ENCODE data around the gene STX16. TPM values are rescaled to one million over a fixed set of nuclear protein-coding genes. Genes with fewer than 3 reads are reported as not detected.

Gene STX16
- total and polyA plus RNA-seq, 2 of the 13 experiments (the other 11 are each of a cell fraction or from before 2014, with no cell fraction given), result 28.0 to 72.7 TPM

- TF ChIP-seq ZNF44 (CRISPR knock-in tag; IDR thresholded peaks at IDR 0.05), result no peak
- no peak for TF ChIP-seq AFF4 (CRISPR knock-in tag; IDR thresholded peaks at IDR 0.05)
- TF ChIP-seq ZFP1 (CRISPR knock-in tag; IDR thresholded peaks at IDR 0.05), result no peak
- TF ChIP-seq PRPF4 (IDR thresholded peaks at IDR 0.05; ENCODE audit: low read depth, low read length, poor library complexity, severe bottlenecking), result no peak
- TF ChIP-seq ZFAT (CRISPR knock-in tag; conservative IDR thresholded peaks at IDR 0.05), result no peak
- no peak for TF ChIP-seq MLXIP (CRISPR knock-in tag; IDR thresholded peaks at IDR 0.05; ENCODE audit: borderline replicate concordance)
- TF ChIP-seq LCORL (IDR thresholded peaks at IDR 0.05), result no peak
- no peak for TF ChIP-seq LCORL (CRISPR knock-in tag; IDR thresholded peaks at IDR 0.05)
- TF ChIP-seq ZNF232 (CRISPR knock-in tag; IDR thresholded peaks at IDR 0.05; ENCODE audit: borderline replicate concordance), result peak; percentile 63; the same call in 1 of the 2 replicates
- 0 out of 2 replicates have a peak, but pooled peaks have one; percentile 6 for TF ChIP-seq FOXK1 (CRISPR knock-in tag; IDR thresholded peaks at IDR 0.05; ENCODE audit: borderline replicate concordance, low read depth)
- no peak for TF ChIP-seq ISL2 (CRISPR knock-in tag; IDR thresholded peaks at IDR 0.05)
- no peak for TF ChIP-seq PLSCR1 (CRISPR knock-in tag; IDR thresholded peaks at IDR 0.05; ENCODE audit: borderline replicate concordance)
- no peak for TF ChIP-seq U2AF2 (IDR thresholded peaks at IDR 0.05; ENCODE audit: low read depth, low read length)
- no peak for TF ChIP-seq SRSF1 (optimal IDR thresholded peaks at IDR 0.05; ENCODE audit: low read depth, low read length)
- TF ChIP-seq CCAR2 (optimal IDR thresholded peaks at IDR 0.05; ENCODE audit: low read depth, low read length), result no peak
- no peak for TF ChIP-seq TEAD2 (CRISPR knock-in tag; IDR thresholded peaks at IDR 0.05)
- peak; percentile 34; the same call in 1 of the 2 replicates for TF ChIP-seq GABPA (IDR thresholded peaks at IDR 0.05; ENCODE audit: low read depth, low read length)
- TF ChIP-seq GABPA (CRISPR knock-in tag; IDR thresholded peaks at IDR 0.05; ENCODE audit: low read depth), result peak; percentile 79
- TF ChIP-seq HMG20B (CRISPR knock-in tag; conservative IDR thresholded peaks at IDR 0.05), result no peak
- no peak for TF ChIP-seq IRX3 (CRISPR knock-in tag; IDR thresholded peaks at IDR 0.05; ENCODE audit: borderline replicate concordance, low read depth)
- no peak for TF ChIP-seq NR0B2 (CRISPR knock-in tag; IDR thresholded peaks at IDR 0.05)
- TF ChIP-seq NFYC (CRISPR knock-in tag; IDR thresholded peaks at IDR 0.05), result no peak
- peak; percentile 38; the same call in 1 of the 2 replicates for TF ChIP-seq SALL2 (CRISPR knock-in tag; IDR thresholded peaks at IDR 0.05)
- TF ChIP-seq ZNF564 (CRISPR knock-in tag; IDR thresholded peaks at IDR 0.05), result no peak
Measured at GRCh38 chr20:58651946-58652605, 993 bp downstream of the STX16 start (continued).
